Gastroesophageal sphincter (tissue), 2 donors: ENCODE measurements around the gene LRRFIP1.

Experiments used
- POLR2A ChIP-seq, 2 donors: fragments of 450-650 bp; IDR thresholded peaks; one replicate each; pipeline ENCODE4 v1.6.1; 2017; ENCODE audit warnings: antibody characterized with exemption in 2 of 2, mild to moderate bottlenecking in 2 of 2, moderate library complexity in 1 of 2
- POLR2AphosphoS5 ChIP-seq: sonication (generic); formaldehyde crosslinking; IDR thresholded peaks from one replicate; pipeline ENCODE4 v1.6.1; 2017; ENCODE audit warnings: antibody characterized with exemption

DNA sequence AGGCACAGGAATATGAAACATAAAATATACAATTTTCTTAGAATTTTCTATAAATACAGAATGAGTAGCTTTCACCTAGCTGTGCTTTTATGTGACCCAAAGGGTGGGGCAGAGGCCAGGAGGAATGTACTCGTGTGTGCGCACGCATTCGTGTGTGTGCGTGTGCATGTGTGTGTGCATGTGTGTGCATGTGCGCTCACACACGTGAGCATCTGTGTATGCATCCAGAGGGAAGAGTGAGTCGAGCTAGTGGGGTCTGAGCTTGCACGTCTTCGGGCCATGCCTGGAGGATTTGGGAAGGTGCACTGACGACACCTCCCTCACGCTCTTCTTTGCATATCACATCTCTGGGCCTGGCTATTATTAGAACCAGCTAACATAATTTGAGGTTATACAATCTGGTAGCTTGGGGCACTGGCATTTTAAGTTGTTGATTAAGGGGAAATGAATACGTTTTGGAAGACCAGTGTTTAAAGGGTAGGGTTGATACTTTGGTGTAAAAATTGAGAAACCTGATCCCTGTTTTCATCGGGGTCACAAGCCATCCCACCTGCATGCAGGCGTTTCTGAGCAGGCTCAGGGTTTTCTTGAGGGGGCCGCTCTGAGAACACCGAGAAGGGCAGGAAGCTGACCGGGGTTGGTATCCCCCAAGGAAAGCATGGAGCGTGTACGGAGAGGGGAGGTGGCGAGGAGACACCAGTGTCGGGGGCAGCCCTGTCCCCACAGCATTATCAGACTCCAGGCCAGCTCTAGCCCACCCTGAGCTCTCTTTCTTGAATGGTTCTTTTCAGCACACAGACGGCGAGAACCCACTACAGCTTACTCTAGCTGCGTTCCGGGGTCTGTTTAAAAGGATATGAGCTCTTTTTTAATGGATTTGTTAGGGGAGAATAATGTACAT lies 85.3 kb downstream of the LRRFIP1 start:
- TF ChIP-seq POLR2AphosphoS5 (no peak), POLR2A (IDR thresholded peaks at IDR 0.05) (no peak)
